ENCODE measurements around the gene OR2V2. TPM values are rescaled to one million over a fixed set of nuclear protein-coding genes. Genes with fewer than 3 reads are reported as not detected.

Gene OR2V2
- total and polyA plus RNA-seq, 2 donors (not counting 3 experiments of a cell fraction or from before 2014, with no cell fraction given): not detected

DNA sequence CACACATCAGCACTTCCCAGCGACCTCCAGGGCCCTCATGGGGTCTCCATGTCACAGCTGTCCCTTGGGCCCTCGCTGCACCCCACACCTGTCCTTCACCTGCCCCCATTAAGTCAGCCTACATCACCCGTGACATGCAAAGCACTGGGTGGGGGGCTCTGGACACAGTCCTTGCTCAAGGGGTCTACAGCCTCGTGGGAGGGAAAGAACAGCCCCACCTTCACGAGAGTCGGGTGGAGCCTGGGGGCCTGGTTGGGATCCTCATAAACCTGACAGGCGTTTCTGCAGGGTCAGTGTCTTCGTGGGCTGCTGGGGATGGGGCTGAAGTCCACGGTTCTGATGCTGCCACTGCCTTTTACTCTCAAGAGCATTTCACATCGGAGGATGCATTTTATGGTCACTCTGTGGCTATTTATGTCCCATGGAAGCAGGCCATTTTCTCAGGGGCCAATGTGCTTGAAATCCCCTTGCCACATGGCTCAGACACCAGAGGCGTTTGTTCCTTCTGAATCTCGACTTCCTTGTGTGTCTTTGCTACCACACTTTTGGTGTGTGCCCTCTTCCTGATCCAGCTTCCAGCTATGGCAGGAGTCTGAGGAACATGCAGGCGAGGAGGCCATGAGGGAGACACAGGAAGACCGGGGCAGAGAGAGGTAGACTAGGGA lies 16.4 kb upstream of the OR2V2 start, which contains the start of gene OR2V1:
Gene OR2V1, minus strand, starts transcription at position 338 of the 665 bp plus-strand sequence. CDS start 5,865 bp downstream, outside the sequence.
- intact Hi-C loops (cut with micrococcal nuclease): loop anchor here (10.0 kb wide), 1 partner anchor 1646 kb away; no protein-coding TSS in a partner anchor
- no peak within 1 kb of the TSS for H3K4me2 ChIP-seq (ENCODE audit: insufficient read depth, low read length)
- H3K4me3 ChIP-seq (replicated peaks in 1 of 3; ENCODE audit: insufficient read depth in 1 of 3, low read depth in 1 of 3, low read length in 3 of 3): no peak within 1 kb of the TSS
- no peak within 1 kb of the TSS for H3K27ac ChIP-seq (ENCODE audit: insufficient read depth, low read depth, low read length)
- H3K36me3 ChIP-seq (ENCODE audit: control insufficient read depth in 2 of 2, extremely low read depth in 1 of 2, insufficient read depth in 2 of 2, low read length in 2 of 2): no peaks in the 10 kb centered on the region
- no TSS peak for BruUV-seq (replicated peaks)
- CTCF ChIA-PET: no interaction called here
- no peak within 1 kb of the TSS for H3K9ac ChIP-seq (replicated peaks; ENCODE audit: extremely low read depth, insufficient read depth, low read length)
- FAIRE-seq (no peak), DNase-seq (ENCODE audit: low read depth, low spot score) (no peak)
- POLR2A ChIA-PET: no interaction called here
- dilution Hi-C loops (cut with MboI; ENCODE audit: extremely low pct_ligation_motif_present, low sequenced_read_pairs): no loop called here
- no peak within 1 kb of the TSS for H2AFZ ChIP-seq (ENCODE audit: low read depth, low read length)
- no peaks in the 10 kb centered on the region for H3K9me3 ChIP-seq (replicated peaks; ENCODE audit: control insufficient read depth, insufficient read depth, low read length)
- peaks cover 6% of the 10 kb centered on the region for H3K4me1 ChIP-seq (ENCODE audit: control insufficient read depth, extremely low read depth, insufficient read depth, low read length)
- no peaks in the 10 kb centered on the region for H3K27me3 ChIP-seq (ENCODE audit: control insufficient read depth in 2 of 2, insufficient read depth in 2 of 2, low read length in 2 of 2)
- no peaks in the 10 kb centered on the region for H3K9me1 ChIP-seq (replicated peaks; ENCODE audit: control insufficient read depth, extremely low read depth, insufficient read depth, low read length)
- no peaks in the 10 kb centered on the region for H3K79me2 ChIP-seq (ENCODE audit: control insufficient read depth, insufficient read depth, low read length)
- H4K20me1 ChIP-seq (replicated peaks; ENCODE audit: control insufficient read depth, extremely low read depth, insufficient read depth, low read length): no peaks in the 10 kb centered on the region
- TF ChIP-seq, protein P1, sequence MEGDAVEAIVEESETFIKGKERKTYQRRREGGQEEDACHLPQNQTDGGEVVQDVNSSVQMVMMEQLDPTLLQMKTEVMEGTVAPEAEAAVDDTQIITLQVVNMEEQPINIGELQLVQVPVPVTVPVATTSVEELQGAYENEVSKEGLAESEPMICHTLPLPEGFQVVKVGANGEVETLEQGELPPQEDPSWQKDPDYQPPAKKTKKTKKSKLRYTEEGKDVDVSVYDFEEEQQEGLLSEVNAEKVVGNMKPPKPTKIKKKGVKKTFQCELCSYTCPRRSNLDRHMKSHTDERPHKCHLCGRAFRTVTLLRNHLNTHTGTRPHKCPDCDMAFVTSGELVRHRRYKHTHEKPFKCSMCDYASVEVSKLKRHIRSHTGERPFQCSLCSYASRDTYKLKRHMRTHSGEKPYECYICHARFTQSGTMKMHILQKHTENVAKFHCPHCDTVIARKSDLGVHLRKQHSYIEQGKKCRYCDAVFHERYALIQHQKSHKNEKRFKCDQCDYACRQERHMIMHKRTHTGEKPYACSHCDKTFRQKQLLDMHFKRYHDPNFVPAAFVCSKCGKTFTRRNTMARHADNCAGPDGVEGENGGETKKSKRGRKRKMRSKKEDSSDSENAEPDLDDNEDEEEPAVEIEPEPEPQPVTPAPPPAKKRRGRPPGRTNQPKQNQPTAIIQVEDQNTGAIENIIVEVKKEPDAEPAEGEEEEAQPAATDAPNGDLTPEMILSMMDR (IDR thresholded peaks at IDR 0.05; ENCODE audit: extremely low read depth in 1 of 2, insufficient read depth in 1 of 2, low read depth in 1 of 2, low read length in 2 of 2): no peak
- no peak for TF ChIP-seq POLR2A (IDR thresholded peaks at IDR 0.05; ENCODE audit: low read depth, low read length)

DNA sequence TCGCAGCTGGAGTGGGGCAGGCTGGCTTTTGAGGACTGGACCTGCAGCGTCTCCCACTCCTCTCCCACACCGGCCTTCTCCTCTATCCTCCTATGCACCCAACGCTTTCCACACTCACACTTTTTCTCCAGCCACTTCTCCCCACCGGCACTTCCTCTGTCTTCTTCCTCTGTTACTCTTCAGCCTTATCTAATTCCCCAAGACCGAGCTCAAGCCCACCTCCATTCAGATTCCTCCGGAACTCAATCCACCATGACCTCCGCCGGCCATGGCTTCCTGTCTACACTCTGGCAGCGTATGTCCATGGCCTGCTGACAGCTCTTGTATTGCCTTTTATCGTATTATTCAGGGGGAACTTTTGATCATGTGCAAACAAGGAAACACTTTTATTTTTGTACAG lies 15.9 kb upstream of the OR2V2 start:
- no peaks in the 10 kb centered on the region for H3K27me3 ChIP-seq (ENCODE audit: control insufficient read depth in 2 of 2, insufficient read depth in 2 of 2, low read length in 2 of 2)
- no peak overlapping the region for H3K4me2 ChIP-seq (ENCODE audit: insufficient read depth, low read length)
- ChIA-PET POLR2A (no interaction called here), CTCF (no interaction called here)
- DNase-seq (ENCODE audit: low read depth, low spot score) (no peak), FAIRE-seq (no peak)
- H3K9me3 ChIP-seq (replicated peaks; ENCODE audit: control insufficient read depth, insufficient read depth, low read length): no peaks in the 10 kb centered on the region
- TF ChIP-seq FOS (IDR thresholded peaks at IDR 0.05; ENCODE audit: borderline replicate concordance, insufficient read depth, low read length) (no peak), POLR2AphosphoS5 (IDR thresholded peaks at IDR 0.05; ENCODE audit: insufficient read depth, low read depth, low read length) (no peak)
- H3K9me1 ChIP-seq (replicated peaks; ENCODE audit: control insufficient read depth, extremely low read depth, insufficient read depth, low read length): no peaks in the 10 kb centered on the region
- no peak overlapping the region for H3K27ac ChIP-seq (ENCODE audit: insufficient read depth, low read depth, low read length)
- H3K79me2 ChIP-seq (ENCODE audit: control insufficient read depth, insufficient read depth, low read length): no peaks in the 10 kb centered on the region
- H2AFZ ChIP-seq (ENCODE audit: low read depth, low read length): no peak overlapping the region
- H3K4me3 ChIP-seq (replicated peaks in 1 of 3; ENCODE audit: insufficient read depth in 1 of 3, low read depth in 1 of 3, low read length in 3 of 3): no peak overlapping the region
- no peaks in the 10 kb centered on the region for H3K36me3 ChIP-seq (ENCODE audit: control insufficient read depth in 2 of 2, extremely low read depth in 1 of 2, insufficient read depth in 2 of 2, low read length in 2 of 2)
- intact Hi-C loops (cut with micrococcal nuclease): loop anchor here (10.0 kb wide), 1 partner anchor 1647 kb away; no protein-coding TSS in a partner anchor
- no peak overlapping the region for H3K9ac ChIP-seq (replicated peaks; ENCODE audit: extremely low read depth, insufficient read depth, low read length)
- peaks cover 6% of the 10 kb centered on the region for H3K4me1 ChIP-seq (ENCODE audit: control insufficient read depth, extremely low read depth, insufficient read depth, low read length)
- BruUV-seq (replicated peaks): no TSS peak
- no peaks in the 10 kb centered on the region for H4K20me1 ChIP-seq (replicated peaks; ENCODE audit: control insufficient read depth, extremely low read depth, insufficient read depth, low read length)
- dilution Hi-C loops (cut with MboI; ENCODE audit: extremely low pct_ligation_motif_present, low sequenced_read_pairs): no loop called here

All from endothelial cell of umbilical vein (primary cell).